ENCODE data around the gene PRR23E. TPM values are rescaled to one million over a fixed set of nuclear protein-coding genes. Genes with fewer than 3 reads are reported as not detected.

PRR23E gene
- polyA plus RNA-seq, 1 donor from 2014 or later: not detected

GRCh38 chr3:127174715-127175140 is 18.2 kb upstream of the PRR23E start:
- TF ChIP-seq RAD21 (conservative IDR thresholded peaks at IDR 0.05): no peak
- no peak for TF ChIP-seq CTCF (IDR thresholded peaks at IDR 0.05; ENCODE audit: poor library complexity, severe bottlenecking)
- no peak for TF ChIP-seq TAF1 (IDR thresholded peaks at IDR 0.05; ENCODE audit: low read depth)
- TF ChIP-seq REST (IDR thresholded peaks at IDR 0.05; ENCODE audit: borderline replicate concordance): no peak
- no peak for TF ChIP-seq MXI1 (conservative IDR thresholded peaks at IDR 0.05; ENCODE audit: poor library complexity, severe bottlenecking)
- TF ChIP-seq SMC3 (conservative IDR thresholded peaks at IDR 0.05; ENCODE audit: poor library complexity): no peak
- H2AFZ ChIP-seq (ENCODE audit: low read depth, low read length): no peak overlapping the region

GRCh38 chr3:127175272-127175671 is 17.7 kb upstream of the PRR23E start:
- TF ChIP-seq EP300 (conservative IDR thresholded peaks at IDR 0.05; ENCODE audit: poor library complexity, severe bottlenecking) (no peak), POLR2AphosphoS5 (IDR thresholded peaks at IDR 0.05) (no peak), RAD21 (conservative IDR thresholded peaks at IDR 0.05) (no peak), CTCF (IDR thresholded peaks at IDR 0.05; ENCODE audit: poor library complexity, severe bottlenecking) (no peak), TAF1 (IDR thresholded peaks at IDR 0.05; ENCODE audit: low read depth) (no peak), SMC3 (conservative IDR thresholded peaks at IDR 0.05; ENCODE audit: poor library complexity) (no peak), REST (IDR thresholded peaks at IDR 0.05; ENCODE audit: borderline replicate concordance) (no peak), EZH2 (IDR thresholded peaks at IDR 0.05; ENCODE audit: borderline replicate concordance, insufficient read depth, low read length, poor library complexity, severe bottlenecking) (no peak), MXI1 (conservative IDR thresholded peaks at IDR 0.05; ENCODE audit: poor library complexity, severe bottlenecking) (no peak)
- no peak overlapping the region for H3K9ac ChIP-seq (ENCODE audit: low read length)
- no peak overlapping the region for H2AFZ ChIP-seq (ENCODE audit: low read depth, low read length)
- H3K27ac ChIP-seq (ENCODE audit: low read length): no peak overlapping the region
- H3K36me3 ChIP-seq (ENCODE audit: insufficient read depth, low read length): no peaks in the 10 kb centered on the region
- H3K27me3 ChIP-seq (ENCODE audit: insufficient read depth, low read depth, low read length): no peaks in the 10 kb centered on the region
- no peaks in the 10 kb centered on the region for H3K9me3 ChIP-seq (ENCODE audit: low read length)
- no peaks in the 10 kb centered on the region for H3K9me2 ChIP-seq (ENCODE audit: insufficient read depth, low read length)
- no peaks in the 10 kb centered on the region for H3K79me2 ChIP-seq (replicated peaks; ENCODE audit: insufficient read depth, low read length)
- H3F3A ChIP-seq (ENCODE audit: insufficient read depth, low read length, poor library complexity, severe bottlenecking): no peaks in the 10 kb centered on the region
- H3K4me3 ChIP-seq (ENCODE audit: low read length): no peak overlapping the region
- H3K4me2 ChIP-seq (ENCODE audit: low read length): no peak overlapping the region
- no peaks in the 10 kb centered on the region for H4K20me1 ChIP-seq (ENCODE audit: insufficient read depth)

More at GRCh38 chr3:127174715-127175140, 18.2 kb upstream of the PRR23E start:
- Histone ChIP-seq H4K20me1 (ENCODE audit: insufficient read depth) (no peaks in the 10 kb centered on the region), H3K9me3 (ENCODE audit: low read length) (no peaks in the 10 kb centered on the region), H3K9me2 (ENCODE audit: insufficient read depth, low read length) (no peaks in the 10 kb centered on the region), H3K79me2 (replicated peaks; ENCODE audit: insufficient read depth, low read length) (no peaks in the 10 kb centered on the region), H3F3A (ENCODE audit: insufficient read depth, low read length, poor library complexity, severe bottlenecking) (no peaks in the 10 kb centered on the region), H3K27ac (ENCODE audit: low read length) (no peak overlapping the region), H3K9ac (ENCODE audit: low read length) (no peak overlapping the region), H3K4me3 (ENCODE audit: low read length) (no peak overlapping the region), H3K36me3 (ENCODE audit: insufficient read depth, low read length) (no peaks in the 10 kb centered on the region), H3K27me3 (ENCODE audit: insufficient read depth, low read depth, low read length) (no peaks in the 10 kb centered on the region), H3K4me2 (ENCODE audit: low read length) (no peak overlapping the region)
